ENCODE measurements around the gene WFIKKN2.
A peak's percentile ranks its signal among the peaks of the same experiment; 100 is the strongest.

WFIKKN2 gene

GRCh38 chr17:50807675-50808074, 27.7 kb upstream of the WFIKKN2 start:
- POLR2A ChIA-PET: no interaction called here
- DNase-seq (ENCODE audit: extremely low spot score): no peak
- CTCF ChIA-PET: interaction anchor here (0.6 to 1.4 kb wide), 2 partner anchors 9 to 31 kb away, joined by 3 to 5 read pairs; no protein-coding TSS in a partner anchor
- TF ChIP-seq ARNT (IDR thresholded peaks at IDR 0.05): no peak
- TF ChIP-seq L3MBTL2 (conservative IDR thresholded peaks at IDR 0.05): no peak
- no peak for TF ChIP-seq FOXA1 (IDR thresholded peaks at IDR 0.05)
- TF ChIP-seq NFRKB (IDR thresholded peaks at IDR 0.05): no peak
- TF ChIP-seq TARDBP (IDR thresholded peaks at IDR 0.05): no peak
- no peak for TF ChIP-seq SUZ12 (IDR thresholded peaks at IDR 0.05)
- no peak for TF ChIP-seq PKNOX1 (IDR thresholded peaks at IDR 0.05)
- no peak for TF ChIP-seq FOXK2 (IDR thresholded peaks at IDR 0.05)
- TF ChIP-seq HDGF (IDR thresholded peaks at IDR 0.05; ENCODE audit: borderline replicate concordance): no peak
- TF ChIP-seq ELF4 (IDR thresholded peaks at IDR 0.05): no peak
- TF ChIP-seq ZNF384 (IDR thresholded peaks at IDR 0.05): no peak

GRCh38 chr17:50808413-50808812, 27.0 kb upstream of the WFIKKN2 start:
- ChIA-PET POLR2A (no interaction called here), CTCF (no interaction called here)
- TF ChIP-seq LEF1 (IDR thresholded peaks at IDR 0.05; ENCODE audit: borderline replicate concordance): no peak
- no peak for TF ChIP-seq NFRKB (IDR thresholded peaks at IDR 0.05)
- TF ChIP-seq BHLHE40 (IDR thresholded peaks at IDR 0.05; ENCODE audit: borderline replicate concordance): no peak
- no peak for TF ChIP-seq SP1 (IDR thresholded peaks at IDR 0.05)
- TF ChIP-seq ELF4 (IDR thresholded peaks at IDR 0.05): no peak
- TF ChIP-seq L3MBTL2 (conservative IDR thresholded peaks at IDR 0.05): no peak
- TF ChIP-seq CTBP1 (IDR thresholded peaks at IDR 0.05; ENCODE audit: borderline replicate concordance): no peak
- TF ChIP-seq FOXM1 (IDR thresholded peaks at IDR 0.05; ENCODE audit: borderline replicate concordance): no peak
- TF ChIP-seq ZNF384 (IDR thresholded peaks at IDR 0.05): no peak
- TF ChIP-seq TARDBP (IDR thresholded peaks at IDR 0.05): no peak
- no peak for TF ChIP-seq FOXA1 (IDR thresholded peaks at IDR 0.05)
- DNase-seq (ENCODE audit: extremely low spot score): no peak

- ChIA-PET POLR2A (interaction anchor here (1.0 kb wide), 1 partner anchor 90 kb away, joined by 3 read pairs; the partner anchor contains the start of gene LUC7L3), CTCF (no interaction called here)
- DNase-seq (ENCODE audit: extremely low spot score): no peak
- TF ChIP-seq FOXK2 (IDR thresholded peaks at IDR 0.05): no peak
- no peak for TF ChIP-seq FOXM1 (IDR thresholded peaks at IDR 0.05; ENCODE audit: borderline replicate concordance)
- TF ChIP-seq TARDBP (IDR thresholded peaks at IDR 0.05): no peak
- TF ChIP-seq ZNF384 (IDR thresholded peaks at IDR 0.05): no peak
- no peak for TF ChIP-seq CTBP1 (IDR thresholded peaks at IDR 0.05; ENCODE audit: borderline replicate concordance)
These were observed 26.5 kb upstream of the WFIKKN2 start for GRCh38 chr17:50808888-50809287.

- CTCF ChIA-PET: interaction anchor here (0.6 kb wide), 1 partner anchor 12 kb away, joined by 3 read pairs; no protein-coding TSS in a partner anchor
- DNase-seq (ENCODE audit: extremely low spot score): no peak
- POLR2A ChIA-PET: no interaction called here
- TF ChIP-seq CTBP1 (IDR thresholded peaks at IDR 0.05; ENCODE audit: borderline replicate concordance): 0 out of 2 replicates have a peak, but pooled peaks have one; percentile 29
- no peak for TF ChIP-seq L3MBTL2 (conservative IDR thresholded peaks at IDR 0.05)
- TF ChIP-seq FOXM1 (IDR thresholded peaks at IDR 0.05; ENCODE audit: borderline replicate concordance): no peak
- no peak for TF ChIP-seq SUZ12 (IDR thresholded peaks at IDR 0.05)
- TF ChIP-seq FOXA1 (IDR thresholded peaks at IDR 0.05): no peak
These were observed 21.8 kb upstream of the WFIKKN2 start for GRCh38 chr17:50813583-50813982.

- CTCF ChIA-PET: no interaction called here
- DNase-seq (ENCODE audit: extremely low spot score): no peak
- POLR2A ChIA-PET: no interaction called here
- no peak for TF ChIP-seq ELF4 (IDR thresholded peaks at IDR 0.05)
- TF ChIP-seq SP1 (IDR thresholded peaks at IDR 0.05): no peak
- no peak for TF ChIP-seq TARDBP (IDR thresholded peaks at IDR 0.05)
- no peak for TF ChIP-seq BHLHE40 (IDR thresholded peaks at IDR 0.05; ENCODE audit: borderline replicate concordance)
- TF ChIP-seq LEF1 (IDR thresholded peaks at IDR 0.05; ENCODE audit: borderline replicate concordance): no peak
- TF ChIP-seq ARNT (IDR thresholded peaks at IDR 0.05): no peak
- TF ChIP-seq FOXA1 (IDR thresholded peaks at IDR 0.05): no peak
- TF ChIP-seq ZNF384 (IDR thresholded peaks at IDR 0.05): no peak
- TF ChIP-seq HDGF (IDR thresholded peaks at IDR 0.05; ENCODE audit: borderline replicate concordance): no peak
- TF ChIP-seq FOXM1 (IDR thresholded peaks at IDR 0.05; ENCODE audit: borderline replicate concordance): no peak
- no peak for TF ChIP-seq FOXK2 (IDR thresholded peaks at IDR 0.05)
- TF ChIP-seq CTBP1 (IDR thresholded peaks at IDR 0.05; ENCODE audit: borderline replicate concordance): no peak
- TF ChIP-seq SUZ12 (IDR thresholded peaks at IDR 0.05): no peak
- no peak for TF ChIP-seq NFRKB (IDR thresholded peaks at IDR 0.05)
- no peak for TF ChIP-seq PKNOX1 (IDR thresholded peaks at IDR 0.05)
These were observed 20.0 kb upstream of the WFIKKN2 start for GRCh38 chr17:50815400-50815799.

GRCh38 chr17:50816271-50816670, 19.1 kb upstream of the WFIKKN2 start:
- DNase-seq (ENCODE audit: extremely low spot score): no peak
- ChIA-PET POLR2A (no interaction called here), CTCF (interaction anchor here (0.7 to 1.4 kb wide), 7 partner anchors 9 to 37 kb away, joined by 3 to 7 read pairs (median 3); no protein-coding TSS in a partner anchor)
- TF ChIP-seq ZNF384 (IDR thresholded peaks at IDR 0.05) (no peak), FOXK2 (IDR thresholded peaks at IDR 0.05) (no peak), HDGF (IDR thresholded peaks at IDR 0.05; ENCODE audit: borderline replicate concordance) (no peak), L3MBTL2 (conservative IDR thresholded peaks at IDR 0.05) (no peak), CTBP1 (IDR thresholded peaks at IDR 0.05; ENCODE audit: borderline replicate concordance) (no peak), SP1 (IDR thresholded peaks at IDR 0.05) (no peak), SUZ12 (IDR thresholded peaks at IDR 0.05) (no peak), ELF4 (IDR thresholded peaks at IDR 0.05) (no peak), FOXA1 (IDR thresholded peaks at IDR 0.05) (no peak), PKNOX1 (IDR thresholded peaks at IDR 0.05) (no peak), BHLHE40 (IDR thresholded peaks at IDR 0.05; ENCODE audit: borderline replicate concordance) (no peak), TARDBP (IDR thresholded peaks at IDR 0.05) (no peak), LEF1 (IDR thresholded peaks at IDR 0.05; ENCODE audit: borderline replicate concordance) (no peak), ARNT (IDR thresholded peaks at IDR 0.05) (no peak), NFRKB (IDR thresholded peaks at IDR 0.05) (no peak), FOXM1 (IDR thresholded peaks at IDR 0.05; ENCODE audit: borderline replicate concordance) (no peak)

Measured in HEK293T (cell line).